ENCODE results near the gene SYTL2.
"Not testable (repeated sequence)": the region's sequence is repeated elsewhere in the genome, so short reads cannot be mapped to it uniquely, and the experiment has no call there.

SYTL2 gene

GRCh38 chr11:85810871-85811611 lies at the start of gene SYTL2:
TSS of gene SYTL2 (minus strand) at chr11:85811141. CDS start at chr11:85757725, 53,416 bp downstream.
- DNase-seq = peak; percentile 25 to 73

GRCh38 chr11:85859541-85859940 lies 48.6 kb upstream of the SYTL2 start:
- not testable (repeated sequence) for DNase-seq

- DNase-seq = no peak
Observed at GRCh38 chr11:85857098-85857497, 46.2 kb upstream of the SYTL2 start.

GRCh38 chr11:85855341-85855656 lies 44.4 kb upstream of the SYTL2 start, which contains the start of gene CCDC83:
TSS of gene CCDC83 (plus strand) at chr11:85855383. CDS start at chr11:85865124, 9,741 bp downstream.
- no peak for DNase-seq

- peak; percentile 87 to 93 for DNase-seq
Observed at GRCh38 chr11:85854557-85855340, 43.8 kb upstream of the SYTL2 start.

GRCh38 chr11:85854212-85854556 lies 43.2 kb upstream of the SYTL2 start:
- DNase-seq = no peak

- not testable (repeated sequence) for DNase-seq
Observed at GRCh38 chr11:85853541-85853940, 42.6 kb upstream of the SYTL2 start.

GRCh38 chr11:85852754-85853153 lies 41.8 kb upstream of the SYTL2 start:
- not testable (repeated sequence) for DNase-seq

- DNase-seq = no peak
Observed at GRCh38 chr11:85848556-85848955, 37.6 kb upstream of the SYTL2 start.

- DNase-seq = no peak
Observed at GRCh38 chr11:85848006-85848405, 37.1 kb upstream of the SYTL2 start.

GRCh38 chr11:85847436-85847835 lies 36.5 kb upstream of the SYTL2 start:
- no peak for DNase-seq

GRCh38 chr11:85845124-85845631 lies 34.2 kb upstream of the SYTL2 start:
- no peak for DNase-seq

- DNase-seq = no peak
Observed at GRCh38 chr11:85844439-85845123, 33.6 kb upstream of the SYTL2 start.

GRCh38 chr11:85843929-85844328 lies 33.0 kb upstream of the SYTL2 start:
- DNase-seq = no peak

- not testable (repeated sequence) for DNase-seq
Observed at GRCh38 chr11:85840932-85841331, 30.0 kb upstream of the SYTL2 start.

- DNase-seq = no peak
Observed at GRCh38 chr11:85835729-85836128, 24.8 kb upstream of the SYTL2 start.

- no peak for DNase-seq
Observed at GRCh38 chr11:85835263-85835662, 24.3 kb upstream of the SYTL2 start.

- no peak for DNase-seq
Observed at GRCh38 chr11:85831050-85831449, 20.1 kb upstream of the SYTL2 start.

GRCh38 chr11:85829172-85829571 lies 18.2 kb upstream of the SYTL2 start:
- no peak for DNase-seq

GRCh38 chr11:85828640-85828978 lies 17.7 kb upstream of the SYTL2 start:
- DNase-seq = no peak

GRCh38 chr11:85827748-85828639 lies 17.1 kb upstream of the SYTL2 start:
- DNase-seq = no peak

GRCh38 chr11:85826116-85826855 lies 15.3 kb upstream of the SYTL2 start:
- DNase-seq = no peak

All from NCI-H2081 (cell line).